ENCODE data around the gene HOXA10. TPM values are rescaled to one million over a fixed set of nuclear protein-coding genes. Genes with fewer than 3 reads are reported as not detected.
A peak's percentile ranks its signal among the peaks of the same experiment; 100 is the strongest.

HOXA10 gene
- total and polyA plus RNA-seq, 4 donors = 1.5 to 11.2 (median 3.5) TPM

GRCh38 chr7:27213433-27214238 is 39.5 kb upstream of the HOXA10 start:
- Histone ChIP-seq H3K27ac (ENCODE audit: low read depth in 1 of 2, low read length in 2 of 2) (no peak overlapping the region), H3K27me3 (ENCODE audit: control insufficient read depth in 1 of 2, insufficient read depth in 2 of 2, low read length in 1 of 2) (no peaks in the 10 kb centered on the region), H3K9me3 (ENCODE audit: control insufficient read depth, low read length) (no peaks in the 10 kb centered on the region), H3K4me3 (ENCODE audit: low read length in 2 of 2) (no peak overlapping the region), H3K4me1 (ENCODE audit: control insufficient read depth in 1 of 2, insufficient read depth in 2 of 2, low read length in 2 of 2) (no peaks in the 10 kb centered on the region), H3K36me3 (ENCODE audit: control insufficient read depth in 1 of 2, insufficient read depth in 2 of 2, low read length in 1 of 2) (no peaks in the 10 kb centered on the region)
- intact Hi-C loops (cut with DNase I) = loop anchor here (5.0 to 10.0 kb wide), 2 partner anchors 361 to 364 kb away; no protein-coding TSS in a partner anchor
- ATAC-seq (ENCODE audit: low FRiP score) (no peak), DNase-seq (peak in 1 of 2 donors; percentile 74)
- WGBS, 2 donors = 68 to 71% methylated on average over 50 of the region's 50 CpGs

DNA sequence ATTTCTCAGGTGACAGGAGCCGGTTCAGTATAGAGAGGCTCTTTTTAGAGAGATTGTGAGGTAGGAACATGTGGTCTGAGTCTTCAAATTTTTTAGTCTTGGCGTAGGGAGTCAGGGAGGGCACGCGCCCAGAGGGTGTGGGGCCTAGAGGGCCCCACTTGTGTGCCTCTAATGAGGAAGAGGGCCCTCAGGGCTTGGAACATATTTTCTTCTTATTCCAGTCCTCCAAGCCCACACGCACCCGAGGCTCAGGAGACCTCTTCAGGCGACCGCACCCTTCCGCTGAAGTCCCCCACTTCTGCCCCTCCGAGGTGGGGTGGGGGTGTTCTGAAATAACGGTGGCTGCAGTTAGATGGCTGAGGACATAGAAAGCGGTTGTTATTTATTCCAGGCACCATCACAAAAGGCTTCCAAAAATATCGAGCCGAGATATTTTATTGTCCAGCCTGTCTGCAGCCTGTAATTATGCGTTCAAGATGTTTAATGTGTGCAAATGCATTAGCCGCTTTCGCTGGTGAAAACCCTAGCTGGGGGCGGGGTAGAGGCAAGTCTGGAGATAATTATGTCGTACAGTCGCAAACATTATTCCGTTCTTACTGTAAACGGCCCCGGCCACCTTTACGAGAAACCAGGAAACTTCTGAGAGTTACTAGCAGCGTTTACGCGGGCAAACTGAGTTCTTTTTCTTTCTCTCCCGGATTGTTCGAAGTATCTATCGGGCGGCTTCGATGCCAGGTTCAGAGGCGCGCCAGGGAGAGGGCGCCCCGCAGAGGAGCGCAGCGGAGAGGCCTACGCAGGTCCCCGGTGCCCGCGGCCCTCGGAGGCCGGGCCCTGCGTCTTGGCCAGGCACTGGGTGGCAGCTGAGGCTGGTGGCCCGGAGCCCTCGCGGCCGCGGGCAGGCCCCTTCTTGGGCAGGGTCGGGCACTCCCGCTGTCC is 38.6 kb upstream of the HOXA10 start:
- 15 to 19% methylated on average over 52 of the region's 52 CpGs for WGBS, 2 donors
- ATAC-seq (ENCODE audit: low FRiP score) (no peak), DNase-seq (peak in 1 of 2 donors; percentile 53)
- no peak overlapping the region for H3K27ac ChIP-seq (ENCODE audit: low read depth in 1 of 2, low read length in 2 of 2)
- H3K4me1 ChIP-seq (ENCODE audit: control insufficient read depth in 1 of 2, insufficient read depth in 2 of 2, low read length in 2 of 2) = no peaks in the 10 kb centered on the region
- no peak overlapping the region for H3K4me3 ChIP-seq (ENCODE audit: low read length in 2 of 2)
- no peaks in the 10 kb centered on the region for H3K36me3 ChIP-seq (ENCODE audit: control insufficient read depth in 1 of 2, insufficient read depth in 2 of 2, low read length in 1 of 2)
- no peaks in the 10 kb centered on the region for H3K9me3 ChIP-seq (ENCODE audit: control insufficient read depth, low read length)
- H3K27me3 ChIP-seq (ENCODE audit: control insufficient read depth in 1 of 2, insufficient read depth in 2 of 2, low read length in 1 of 2) = no peaks in the 10 kb centered on the region
- intact Hi-C loops (cut with DNase I) = loop anchor here (5.0 to 10.0 kb wide), 2 partner anchors 362 to 365 kb away; no protein-coding TSS in a partner anchor

GRCh38 chr7:27211764-27212204 is 37.7 kb upstream of the HOXA10 start:
- intact Hi-C loops (cut with DNase I) = loop anchor here (5.0 to 10.0 kb wide), 2 partner anchors 363 to 366 kb away; no protein-coding TSS in a partner anchor
- no peaks in the 10 kb centered on the region for H3K36me3 ChIP-seq (ENCODE audit: control insufficient read depth in 1 of 2, insufficient read depth in 2 of 2, low read length in 1 of 2)
- H3K27ac ChIP-seq (ENCODE audit: low read depth in 1 of 2, low read length in 2 of 2) = no peak overlapping the region
- ATAC-seq (ENCODE audit: low FRiP score) = no peak
- no peak overlapping the region for H3K4me3 ChIP-seq (ENCODE audit: low read length in 2 of 2)
- H3K27me3 ChIP-seq (ENCODE audit: control insufficient read depth in 1 of 2, insufficient read depth in 2 of 2, low read length in 1 of 2) = no peaks in the 10 kb centered on the region
- no peak for DNase-seq
- H3K9me3 ChIP-seq (ENCODE audit: control insufficient read depth, low read length) = no peaks in the 10 kb centered on the region
- WGBS, 2 donors = 26 to 36% methylated on average over 3 of the region's 3 CpGs
- H3K4me1 ChIP-seq (ENCODE audit: control insufficient read depth in 1 of 2, insufficient read depth in 2 of 2, low read length in 2 of 2) = no peaks in the 10 kb centered on the region

- H3K4me3 ChIP-seq (ENCODE audit: low read length in 2 of 2) = no peak overlapping the region
These were observed 36.9 kb upstream of the HOXA10 start for GRCh38 chr7:27211084-27211446.

GRCh38 chr7:27210441-27211083 is 36.4 kb upstream of the HOXA10 start:
- Histone ChIP-seq H3K36me3 (ENCODE audit: control insufficient read depth in 1 of 2, insufficient read depth in 2 of 2, low read length in 1 of 2) (no peaks in the 10 kb centered on the region), H3K4me3 (ENCODE audit: low read length in 2 of 2) (no peak overlapping the region), H3K4me1 (ENCODE audit: control insufficient read depth in 1 of 2, insufficient read depth in 2 of 2, low read length in 2 of 2) (no peaks in the 10 kb centered on the region), H3K9me3 (ENCODE audit: control insufficient read depth, low read length) (no peaks in the 10 kb centered on the region), H3K27ac (ENCODE audit: low read depth in 1 of 2, low read length in 2 of 2) (no peak overlapping the region), H3K27me3 (ENCODE audit: control insufficient read depth in 1 of 2, insufficient read depth in 2 of 2, low read length in 1 of 2) (no peaks in the 10 kb centered on the region)
- ATAC-seq (ENCODE audit: low FRiP score) (peak; percentile 76), DNase-seq (peak; percentile 55 to 85)
- intact Hi-C loops (cut with DNase I) = loop anchor here (5.0 to 10.0 kb wide), 2 partner anchors 364 to 367 kb away; no protein-coding TSS in a partner anchor
- WGBS, 2 donors = 20 to 23% methylated on average over 32 of the region's 32 CpGs

More at GRCh38 chr7:27211084-27211446, 36.9 kb upstream of the HOXA10 start:
- Histone ChIP-seq H3K27me3 (ENCODE audit: control insufficient read depth in 1 of 2, insufficient read depth in 2 of 2, low read length in 1 of 2) (no peaks in the 10 kb centered on the region), H3K9me3 (ENCODE audit: control insufficient read depth, low read length) (no peaks in the 10 kb centered on the region), H3K27ac (ENCODE audit: low read depth in 1 of 2, low read length in 2 of 2) (no peak overlapping the region), H3K4me1 (ENCODE audit: control insufficient read depth in 1 of 2, insufficient read depth in 2 of 2, low read length in 2 of 2) (no peaks in the 10 kb centered on the region), H3K36me3 (ENCODE audit: control insufficient read depth in 1 of 2, insufficient read depth in 2 of 2, low read length in 1 of 2) (no peaks in the 10 kb centered on the region)
- 84 to 95% methylated on average over 1 of the region's 1 CpG for WGBS, 2 donors
- intact Hi-C loops (cut with DNase I) = loop anchor here (5.0 to 10.0 kb wide), 2 partner anchors 364 to 366 kb away; no protein-coding TSS in a partner anchor
- DNase-seq = no peak
- ATAC-seq (ENCODE audit: low FRiP score) = no peak

GRCh38 chr7:27209933-27210440 is 35.9 kb upstream of the HOXA10 start:
- Histone ChIP-seq H3K27me3 (ENCODE audit: control insufficient read depth in 1 of 2, insufficient read depth in 2 of 2, low read length in 1 of 2) (no peaks in the 10 kb centered on the region), H3K4me3 (ENCODE audit: low read length in 2 of 2) (no peak overlapping the region), H3K36me3 (ENCODE audit: control insufficient read depth in 1 of 2, insufficient read depth in 2 of 2, low read length in 1 of 2) (no peaks in the 10 kb centered on the region), H3K4me1 (ENCODE audit: control insufficient read depth in 1 of 2, insufficient read depth in 2 of 2, low read length in 2 of 2) (no peaks in the 10 kb centered on the region), H3K27ac (ENCODE audit: low read depth in 1 of 2, low read length in 2 of 2) (no peak overlapping the region), H3K9me3 (ENCODE audit: control insufficient read depth, low read length) (no peaks in the 10 kb centered on the region)
- 73 to 74% methylated on average over 11 of the region's 11 CpGs for WGBS, 2 donors
- ATAC-seq (ENCODE audit: low FRiP score) (no peak), DNase-seq (no peak)
- intact Hi-C loops (cut with DNase I) = loop anchor here (5.0 to 10.0 kb wide), 2 partner anchors 365 to 367 kb away; no protein-coding TSS in a partner anchor

DNA sequence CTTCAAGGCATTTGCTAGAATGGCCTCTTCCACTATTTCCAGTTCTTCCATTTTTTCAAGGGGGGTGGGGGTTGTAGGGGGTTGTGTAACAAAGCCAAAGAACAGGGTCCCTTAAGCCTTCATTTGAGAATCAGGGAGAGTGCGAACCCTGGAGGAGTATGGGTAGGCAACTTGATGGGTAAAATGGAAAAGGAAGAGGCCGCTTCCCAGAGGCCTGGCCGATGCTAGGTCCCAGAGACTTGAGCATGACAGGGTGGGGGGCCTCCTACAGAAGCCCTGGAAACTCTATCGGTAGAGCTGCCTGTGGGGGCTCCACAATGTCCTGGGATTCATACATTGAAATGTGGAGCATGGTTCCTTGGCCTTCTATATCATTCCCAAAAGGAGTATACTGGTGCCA is 34.9 kb upstream of the HOXA10 start:
- no peak overlapping the region for H3K4me3 ChIP-seq (ENCODE audit: low read length in 2 of 2)
- no peaks in the 10 kb centered on the region for H3K27me3 ChIP-seq (ENCODE audit: control insufficient read depth in 1 of 2, insufficient read depth in 2 of 2, low read length in 1 of 2)
- intact Hi-C loops (cut with DNase I) = no loop called here
- DNase-seq (no peak), ATAC-seq (ENCODE audit: low FRiP score) (no peak)
- no peak overlapping the region for H3K27ac ChIP-seq (ENCODE audit: low read depth in 1 of 2, low read length in 2 of 2)
- no peaks in the 10 kb centered on the region for H3K4me1 ChIP-seq (ENCODE audit: control insufficient read depth in 1 of 2, insufficient read depth in 2 of 2, low read length in 2 of 2)
- H3K36me3 ChIP-seq (ENCODE audit: control insufficient read depth in 1 of 2, insufficient read depth in 2 of 2, low read length in 1 of 2) = no peaks in the 10 kb centered on the region
- H3K9me3 ChIP-seq (ENCODE audit: control insufficient read depth, low read length) = no peaks in the 10 kb centered on the region
- 97 to 98% methylated on average over 4 of the region's 4 CpGs for WGBS, 2 donors

All from aorta (tissue), 5 donors.